ENCODE data around the gene RALGAPA1.
"Not testable (repeated sequence)": the region's sequence is repeated elsewhere in the genome, so short reads cannot be mapped to it uniquely, and the experiment has no call there.

The RALGAPA1 gene

DNA sequence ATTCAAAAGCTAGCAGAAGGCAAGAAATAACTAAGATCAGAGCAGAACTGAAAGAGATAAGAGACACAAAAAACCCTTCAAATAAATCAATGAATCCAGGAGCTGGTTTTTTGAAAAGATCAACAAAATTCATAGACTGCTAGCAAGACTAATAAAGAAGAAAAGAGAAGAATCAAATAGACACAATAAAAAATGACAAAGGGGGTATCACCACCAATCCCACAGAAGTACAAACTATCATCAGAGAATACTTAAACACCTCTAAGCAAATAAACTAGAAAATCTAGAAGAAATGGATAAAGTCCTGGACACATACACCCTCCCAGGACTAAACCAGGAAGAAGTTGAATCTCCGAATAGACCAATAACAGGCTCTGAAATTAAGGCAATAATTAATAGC, 189.6 kb downstream of the RALGAPA1 start:
- not testable (repeated sequence) for DNase-seq

DNA sequence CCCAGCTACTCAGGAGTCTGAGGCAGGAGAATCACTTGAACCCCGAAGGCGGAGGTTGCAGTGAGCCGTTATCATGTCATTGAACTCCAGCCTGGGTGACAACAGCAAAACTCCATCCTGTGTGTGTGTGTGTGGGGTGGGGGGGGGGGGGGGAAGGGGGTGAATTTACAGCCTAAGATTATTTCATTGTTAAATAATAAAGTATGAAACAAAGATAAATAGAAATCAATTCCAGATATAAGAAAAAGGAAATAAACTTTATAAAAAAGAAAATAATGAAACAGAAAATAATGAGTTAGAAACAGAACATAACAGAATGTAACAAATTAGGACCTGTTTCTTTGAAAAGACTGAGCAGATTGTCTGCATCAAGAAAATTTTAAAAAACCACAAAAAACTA, 191.6 kb downstream of the RALGAPA1 start:
- DNase-seq, result no peak

DNA sequence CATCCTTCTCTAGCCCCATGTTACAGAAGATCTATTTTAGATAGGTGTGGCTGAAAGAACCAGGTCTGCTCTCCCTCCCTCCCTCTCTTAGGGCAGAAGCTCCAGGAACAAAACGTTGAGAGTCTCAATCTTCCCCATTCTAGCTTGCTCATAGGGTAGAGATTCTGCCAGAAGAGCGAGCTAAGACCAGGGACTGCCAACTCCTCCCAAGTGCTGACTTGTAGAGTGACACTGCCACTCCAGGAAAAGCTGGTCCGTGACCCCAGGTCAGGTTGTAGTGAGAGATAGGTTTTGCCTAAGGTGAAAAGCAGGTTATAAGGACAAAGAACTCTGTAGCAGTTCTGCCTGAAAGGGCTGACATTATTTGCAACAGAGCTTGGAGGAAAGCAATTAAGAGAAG, 201.7 kb downstream of the RALGAPA1 start:
- DNase-seq, result no peak

- DNase-seq, result no peak
Observed at GRCh38 chr14:35600253-35600652, 208.8 kb downstream of the RALGAPA1 start.

GRCh38 chr14:35594616-35595015, 214.5 kb downstream of the RALGAPA1 start:
- no peak for DNase-seq

- DNase-seq, result not testable (repeated sequence)
Observed at GRCh38 chr14:35587373-35587772, 221.7 kb downstream of the RALGAPA1 start.

DNA sequence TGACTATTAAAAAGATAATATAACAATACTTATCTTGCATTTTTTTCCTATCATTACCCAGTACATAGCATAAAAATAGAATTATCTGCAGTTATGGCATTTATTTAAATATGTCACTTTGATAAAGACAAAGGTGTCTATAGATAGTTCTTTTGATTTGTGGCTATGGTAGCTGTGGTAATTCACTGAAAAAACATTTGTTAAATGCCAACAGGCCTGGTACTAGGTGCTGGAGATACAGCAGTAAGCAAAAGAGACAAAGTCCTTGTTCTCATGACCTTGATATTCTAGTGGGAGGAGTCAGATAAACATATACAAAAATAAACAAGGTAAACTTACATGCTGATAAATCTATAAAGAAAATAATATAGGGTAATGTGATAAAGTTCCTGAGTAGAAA, 230.5 kb downstream of the RALGAPA1 start:
- DNase-seq, result no peak

GRCh38 chr14:35578135-35578534, 231.0 kb downstream of the RALGAPA1 start:
- DNase-seq, result no peak

DNA sequence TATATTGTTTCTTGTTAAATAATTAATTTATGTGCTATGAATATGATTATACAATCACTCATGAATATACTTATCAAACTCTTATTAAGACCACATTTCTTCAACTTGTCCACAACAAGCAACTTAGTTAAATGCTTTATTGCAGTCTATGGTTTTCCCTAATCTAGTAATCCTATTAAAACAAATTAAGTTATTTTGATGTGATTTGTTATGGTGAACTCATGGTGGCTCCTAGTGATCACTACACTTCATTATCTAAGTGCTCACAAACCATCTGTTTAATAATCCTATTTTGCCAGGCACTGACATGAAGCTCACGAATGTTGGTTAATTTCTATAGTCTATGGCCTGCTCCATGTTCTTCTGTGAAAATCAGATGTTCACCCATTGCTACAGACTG, 232.2 kb downstream of the RALGAPA1 start:
- no peak for DNase-seq

DNA sequence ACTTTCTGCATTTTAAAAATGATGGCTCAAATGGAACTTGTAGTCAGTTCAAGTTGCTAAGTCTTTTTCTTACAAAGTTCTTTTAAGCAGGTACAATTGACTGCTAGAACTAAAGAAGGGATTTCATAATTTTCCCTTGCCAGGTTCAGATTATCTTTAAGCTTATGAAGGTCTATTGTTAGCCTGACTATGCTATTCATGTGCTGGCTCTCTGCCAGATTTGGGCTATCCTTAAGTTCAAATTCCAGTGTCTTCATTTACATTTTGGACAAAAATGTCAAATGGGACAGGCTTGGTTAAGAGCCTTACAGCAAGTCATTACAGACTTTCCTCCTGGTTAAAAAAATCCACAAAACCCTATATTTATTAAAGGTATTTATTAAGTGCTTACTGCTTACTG, 232.8 kb downstream of the RALGAPA1 start:
- DNase-seq, result no peak

DNA sequence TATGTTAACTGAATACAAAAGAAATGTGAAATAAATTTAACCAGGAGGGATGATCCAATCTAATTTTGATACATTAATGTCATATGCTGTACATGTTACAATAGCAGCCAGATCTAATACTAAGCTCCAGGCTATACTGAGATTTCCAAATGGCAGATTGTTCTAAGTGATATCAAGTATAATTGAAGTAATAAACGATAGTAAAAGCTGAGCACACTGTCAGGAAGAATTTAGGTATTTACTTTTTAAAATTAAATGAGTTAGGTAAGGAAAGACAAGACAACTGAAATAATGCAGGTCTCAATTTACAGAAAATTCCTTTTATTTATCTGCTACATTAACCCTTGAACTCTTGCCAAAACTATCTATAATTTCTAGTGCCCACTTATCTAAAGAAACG, 235.2 kb downstream of the RALGAPA1 start:
- peak; percentile 10 for DNase-seq

DNA sequence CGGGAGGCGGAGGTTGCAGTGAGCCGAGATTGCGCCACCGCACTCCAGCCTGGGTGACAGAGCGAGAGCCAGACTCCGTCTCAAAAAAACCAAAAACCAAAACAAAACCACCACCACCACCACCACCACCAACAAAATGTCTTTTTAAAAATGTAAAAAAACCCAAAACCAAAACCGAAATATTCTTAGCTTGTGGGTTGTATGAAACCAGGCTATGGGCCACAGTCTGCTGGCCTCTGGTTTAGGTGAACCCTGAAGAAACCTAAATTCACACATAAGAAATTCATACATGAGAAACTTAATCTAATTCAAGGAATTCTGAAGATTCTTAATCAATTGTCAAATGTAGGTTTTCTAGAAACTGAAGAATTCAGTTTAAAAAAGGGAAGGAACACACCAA, 237.5 kb downstream of the RALGAPA1 start:
- no peak for DNase-seq

DNA sequence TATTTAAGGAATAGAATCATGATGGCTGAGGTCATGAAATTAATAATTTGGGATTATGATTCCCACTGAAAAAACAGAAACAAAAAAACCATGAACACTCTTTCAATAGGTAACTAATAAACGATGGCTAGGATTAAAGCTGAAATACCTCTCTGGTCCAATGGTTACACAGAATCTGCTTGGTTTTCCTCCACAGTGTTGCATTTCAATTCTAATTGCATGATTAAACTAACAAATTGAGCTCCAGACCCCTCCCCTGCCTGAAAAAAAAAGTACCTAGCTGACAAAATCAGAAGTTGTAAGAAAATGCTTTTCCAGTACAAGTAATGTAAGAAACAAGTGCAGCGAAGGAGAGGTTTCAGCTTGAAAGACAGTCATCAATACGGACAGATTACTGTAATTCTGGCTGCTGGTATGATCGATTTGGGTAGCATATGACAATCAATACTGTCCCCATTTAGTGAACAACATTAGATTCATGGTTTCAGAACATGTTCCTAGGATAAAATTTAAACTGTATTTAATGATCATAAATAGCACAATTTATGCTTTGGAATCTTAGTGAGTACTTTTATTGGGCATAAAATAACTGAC, 243.1 kb downstream of the RALGAPA1 start:
- no peak for DNase-seq

DNA sequence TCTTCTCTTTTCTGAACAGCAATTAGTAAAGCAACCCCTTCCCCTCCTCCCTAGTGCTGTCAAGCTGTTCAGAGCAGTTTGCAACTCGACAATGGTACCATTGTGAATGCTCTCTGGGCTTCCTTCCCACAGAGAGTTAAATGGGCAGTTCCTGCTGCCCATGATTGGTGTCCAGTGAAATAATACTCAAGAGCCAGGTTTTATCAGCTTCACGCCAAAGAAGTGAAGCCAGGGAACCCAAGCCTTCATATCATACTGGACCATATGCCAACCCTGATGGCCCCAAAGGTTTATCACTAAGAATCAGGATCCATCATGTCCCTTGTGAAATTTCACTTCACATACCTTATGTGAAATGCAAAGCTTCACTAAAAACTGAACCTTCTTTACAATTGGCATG, 250.4 kb downstream of the RALGAPA1 start:
- peak; percentile 32 for DNase-seq

GRCh38 chr14:35557221-35557747, 251.8 kb downstream of the RALGAPA1 start:
- DNase-seq, result peak; percentile 4

DNA sequence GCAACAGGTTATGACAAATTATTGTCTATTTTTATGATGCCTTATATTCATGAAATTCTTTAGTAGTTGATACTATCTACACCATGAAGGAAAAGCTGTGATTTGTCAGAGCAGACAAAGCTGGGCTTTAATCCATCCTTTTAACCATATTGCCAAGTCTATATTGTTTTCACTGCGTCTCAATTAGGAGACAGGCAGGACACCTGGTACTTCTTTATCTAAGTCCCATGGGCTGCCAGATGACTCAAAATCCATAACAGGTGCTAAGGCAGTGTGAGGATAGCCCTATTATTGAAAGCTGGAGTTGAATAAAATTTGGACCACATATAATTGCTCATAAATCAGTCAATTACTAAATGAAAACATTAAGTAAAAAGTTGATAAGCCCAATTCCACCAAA, 252.5 kb downstream of the RALGAPA1 start:
- DNase-seq, result peak; percentile 61

GRCh38 chr14:35553808-35554207, 255.3 kb downstream of the RALGAPA1 start:
- DNase-seq, result no peak

DNA sequence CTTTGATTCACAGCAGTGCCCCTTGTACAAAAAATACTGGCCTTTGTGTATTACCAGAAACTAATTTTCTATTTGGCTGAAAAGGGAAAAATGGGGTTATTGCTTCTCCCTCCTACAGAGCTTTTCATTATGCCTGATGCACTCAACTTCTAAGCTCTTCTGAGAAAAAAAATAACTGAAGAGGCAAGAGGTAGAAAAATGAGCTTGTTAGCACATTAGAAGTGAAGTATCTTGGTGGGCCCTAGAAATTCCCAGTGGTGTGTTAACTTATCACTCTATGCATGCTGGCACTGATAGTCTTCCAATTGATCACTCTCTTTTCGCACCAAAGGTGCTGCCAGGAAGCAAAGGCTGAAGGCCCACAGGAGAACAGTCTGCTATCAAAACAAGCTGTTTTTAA, 258.0 kb downstream of the RALGAPA1 start:
- DNase-seq, result no peak

DNA sequence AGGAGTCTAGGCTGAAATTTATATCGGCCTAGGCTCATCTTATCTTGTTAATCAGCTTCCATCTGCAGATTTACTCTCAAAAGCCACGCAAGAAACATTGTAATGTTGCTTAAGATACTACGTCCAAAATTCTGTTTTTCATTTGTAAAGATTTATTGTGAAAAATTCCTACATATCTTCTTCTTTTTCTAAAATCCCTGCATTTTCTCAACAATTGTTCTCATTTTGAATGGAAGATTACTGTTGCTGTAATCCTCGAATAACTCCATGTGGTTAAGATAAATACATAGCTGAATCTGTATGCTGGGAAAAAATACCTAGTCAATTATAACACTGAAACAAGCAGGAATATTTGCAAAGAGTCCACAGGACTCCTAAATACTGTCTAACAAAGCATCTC, 259.5 kb downstream of the RALGAPA1 start:
- DNase-seq, result no peak

GRCh38 chr14:35543006-35543405, 266.1 kb downstream of the RALGAPA1 start:
- DNase-seq, result no peak

DNA sequence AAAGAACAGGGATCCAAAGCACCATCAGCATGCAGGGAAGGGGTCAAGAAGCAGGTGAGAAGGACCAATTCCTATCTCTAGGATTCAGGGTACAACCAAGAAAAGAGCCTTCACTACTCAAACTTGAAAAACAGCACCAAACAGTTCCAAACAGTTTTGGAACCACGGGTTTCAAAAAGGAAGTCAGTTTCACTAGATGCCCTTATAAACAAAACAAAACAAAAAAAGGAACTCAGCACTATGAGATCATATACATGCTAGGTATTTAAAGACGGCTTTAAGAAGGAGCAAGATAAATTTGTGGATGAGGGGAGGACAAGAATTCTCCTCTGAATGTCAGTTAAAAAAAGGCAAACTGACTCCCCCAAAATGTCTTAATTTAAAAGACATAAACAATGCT, 269.1 kb downstream of the RALGAPA1 start:
- DNase-seq, result no peak

GRCh38 chr14:35535483-35536112, 273.5 kb downstream of the RALGAPA1 start:
- DNase-seq, result no peak

- peak; percentile 21 for DNase-seq
Observed at GRCh38 chr14:35534873-35535482, 274.1 kb downstream of the RALGAPA1 start.

- DNase-seq, result peak; percentile 29
Observed at GRCh38 chr14:35534208-35534872, 274.8 kb downstream of the RALGAPA1 start.
